Measurements from ENCODE around the gene FAP. TPM values are rescaled to one million over a fixed set of nuclear protein-coding genes. Genes with fewer than 3 reads are reported as not detected.

Gene FAP
- total and polyA plus RNA-seq, 2 experiments from 2014 or later = 200 to 269 TPM

- in situ Hi-C loops (cut with MboI) = no loop called here
- Histone ChIP-seq H3K27me3 (replicated peaks; ENCODE audit: insufficient read depth) (no peaks in the 10 kb centered on the region), H3K9me3 (ENCODE audit: low read depth) (no peaks in the 10 kb centered on the region), H3K4me3 (no peak overlapping the region), H3K27ac (peak overlapping the region; percentile 7; the same call in 1 of the 2 replicates), H3K9ac (no peak overlapping the region), H3K36me3 (ENCODE audit: low read depth) (peaks cover 77% of the 10 kb centered on the region), H3K4me1 (ENCODE audit: insufficient read depth) (peaks cover 21% of the 10 kb centered on the region), H3K4me2 (ENCODE audit: unreplicated experiment) (no peak overlapping the region), H4K20me1 (ENCODE audit: insufficient read depth) (no peaks in the 10 kb centered on the region), H3K9me2 (ENCODE audit: insufficient read depth) (no peaks in the 10 kb centered on the region), H3F3A (ENCODE audit: insufficient read depth) (peaks cover 75% of the 10 kb centered on the region), H3K79me2 (ENCODE audit: insufficient read depth) (no peaks in the 10 kb centered on the region), H2AFZ (no peak overlapping the region)
- no peak for TF ChIP-seq EZH2 (IDR thresholded peaks at IDR 0.05; ENCODE audit: insufficient read depth, poor library complexity, severe bottlenecking)
- no peak for TF ChIP-seq EZH2phosphoT487 (IDR thresholded peaks at IDR 0.05; ENCODE audit: insufficient read depth, low read depth)
- WGBS, 2 experiments (ENCODE audit: low coverage in 1 of 2, low lambda C conversion rate in 2 of 2, missing lambda C conversion rate in 2 of 2) = 98 to 100% methylated on average over 1 of the region's 1 CpG
- DNase-seq = no peak
Measured at GRCh38 chr2:162199913-162200312, 43.3 kb downstream of the FAP start.

DNA sequence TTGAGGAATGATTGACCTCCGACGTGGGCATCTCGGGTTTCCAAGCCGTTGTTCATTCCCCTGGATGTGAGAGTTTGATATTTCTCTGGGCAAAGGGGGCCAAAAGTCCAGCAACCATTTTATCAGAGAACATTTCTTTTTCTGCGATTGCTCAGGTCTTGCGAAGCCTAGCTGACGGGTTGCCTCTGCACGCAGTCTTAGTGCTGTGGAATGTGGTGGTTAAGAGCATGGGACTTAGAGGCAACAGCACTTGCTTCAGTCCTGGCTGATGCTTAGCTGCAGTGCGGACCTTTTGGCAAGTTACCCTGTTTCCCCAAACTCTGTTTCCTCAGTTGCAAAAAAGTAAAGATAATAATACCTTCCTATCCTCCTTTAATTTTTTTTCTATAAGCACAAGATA lies 45.0 kb downstream of the FAP start:
- Histone ChIP-seq H3K27ac (peak overlapping the region; percentile 75; the same call in 1 of the 2 replicates), H3K9me3 (ENCODE audit: low read depth) (no peaks in the 10 kb centered on the region), H3K79me2 (ENCODE audit: insufficient read depth) (no peaks in the 10 kb centered on the region), H4K20me1 (ENCODE audit: insufficient read depth) (no peaks in the 10 kb centered on the region), H3K9me2 (ENCODE audit: insufficient read depth) (no peaks in the 10 kb centered on the region), H3K4me2 (ENCODE audit: unreplicated experiment) (no peak overlapping the region), H3K9ac (no peak overlapping the region), H3K27me3 (replicated peaks; ENCODE audit: insufficient read depth) (no peaks in the 10 kb centered on the region), H2AFZ (no peak overlapping the region), H3K4me3 (no peak overlapping the region), H3F3A (ENCODE audit: insufficient read depth) (peaks cover 72% of the 10 kb centered on the region), H3K4me1 (ENCODE audit: insufficient read depth) (peaks cover 21% of the 10 kb centered on the region), H3K36me3 (ENCODE audit: low read depth) (peaks cover 79% of the 10 kb centered on the region)
- DNase-seq = no peak
- TF ChIP-seq EZH2phosphoT487 (IDR thresholded peaks at IDR 0.05; ENCODE audit: insufficient read depth, low read depth) = no peak
- no peak for TF ChIP-seq EZH2 (IDR thresholded peaks at IDR 0.05; ENCODE audit: insufficient read depth, poor library complexity, severe bottlenecking)
- 97% methylated on average over 9 of the region's 9 CpGs for WGBS, 2 experiments (ENCODE audit: low coverage in 1 of 2, low lambda C conversion rate in 2 of 2, missing lambda C conversion rate in 2 of 2)
- in situ Hi-C loops (cut with MboI) = no loop called here

DNA sequence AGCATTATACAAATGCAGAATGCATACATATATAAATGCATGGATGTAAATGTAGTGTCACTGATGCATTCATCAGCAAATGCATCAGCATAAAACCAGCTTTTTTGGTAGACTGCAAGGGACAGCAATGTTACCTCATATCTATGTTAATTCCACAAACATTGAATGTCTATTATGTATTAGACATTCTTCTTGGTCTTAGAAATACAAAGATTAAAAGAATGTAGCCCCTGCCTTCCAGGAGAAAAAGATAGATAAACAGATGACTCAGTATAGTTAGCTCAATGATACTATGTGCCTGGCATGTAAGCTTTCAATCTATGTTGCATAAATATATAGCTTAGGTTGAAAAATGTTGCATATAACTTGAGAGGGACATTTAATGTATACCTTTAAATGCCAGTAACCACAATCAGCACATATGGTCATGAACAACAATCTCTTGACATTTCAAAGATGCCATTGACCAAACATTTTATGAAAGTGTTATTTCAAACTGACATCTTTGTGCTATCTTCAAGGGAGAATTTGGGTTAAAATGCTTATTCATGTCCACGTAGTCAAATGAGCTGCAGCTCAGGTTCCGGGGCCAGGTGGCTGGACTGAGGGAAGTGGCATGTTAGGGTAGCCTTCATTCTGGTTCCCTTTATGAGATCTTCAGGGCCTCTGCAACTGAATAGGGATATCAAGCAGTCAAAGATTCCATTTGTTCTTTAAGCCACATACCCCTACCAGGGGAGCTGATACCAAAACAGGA lies 46.0 kb downstream of the FAP start:
- H3K9ac ChIP-seq = peak overlapping the region; percentile 41
- peaks cover 21% of the 10 kb centered on the region for H3K4me1 ChIP-seq (ENCODE audit: insufficient read depth)
- 97 to 100% methylated on average over 2 of the region's 2 CpGs for WGBS, 2 experiments (ENCODE audit: low coverage in 1 of 2, low lambda C conversion rate in 2 of 2, missing lambda C conversion rate in 2 of 2)
- H4K20me1 ChIP-seq (ENCODE audit: insufficient read depth) = no peaks in the 10 kb centered on the region
- no peak overlapping the region for H3K4me3 ChIP-seq
- peaks cover 62% of the 10 kb centered on the region for H3F3A ChIP-seq (ENCODE audit: insufficient read depth)
- H2AFZ ChIP-seq = no peak overlapping the region
- H3K79me2 ChIP-seq (ENCODE audit: insufficient read depth) = no peaks in the 10 kb centered on the region
- peaks cover 78% of the 10 kb centered on the region for H3K36me3 ChIP-seq (ENCODE audit: low read depth)
- H3K27me3 ChIP-seq (replicated peaks; ENCODE audit: insufficient read depth) = no peaks in the 10 kb centered on the region
- in situ Hi-C loops (cut with MboI) = no loop called here
- H3K27ac ChIP-seq = peak overlapping the region; percentile 75
- H3K4me2 ChIP-seq (ENCODE audit: unreplicated experiment) = peak overlapping the region; percentile 45
- H3K9me2 ChIP-seq (ENCODE audit: insufficient read depth) = no peaks in the 10 kb centered on the region
- TF ChIP-seq EZH2 (IDR thresholded peaks at IDR 0.05; ENCODE audit: insufficient read depth, poor library complexity, severe bottlenecking) (no peak), EZH2phosphoT487 (IDR thresholded peaks at IDR 0.05; ENCODE audit: insufficient read depth, low read depth) (no peak)
- no peaks in the 10 kb centered on the region for H3K9me3 ChIP-seq (ENCODE audit: low read depth)
- peak; percentile 65 for DNase-seq

DNA sequence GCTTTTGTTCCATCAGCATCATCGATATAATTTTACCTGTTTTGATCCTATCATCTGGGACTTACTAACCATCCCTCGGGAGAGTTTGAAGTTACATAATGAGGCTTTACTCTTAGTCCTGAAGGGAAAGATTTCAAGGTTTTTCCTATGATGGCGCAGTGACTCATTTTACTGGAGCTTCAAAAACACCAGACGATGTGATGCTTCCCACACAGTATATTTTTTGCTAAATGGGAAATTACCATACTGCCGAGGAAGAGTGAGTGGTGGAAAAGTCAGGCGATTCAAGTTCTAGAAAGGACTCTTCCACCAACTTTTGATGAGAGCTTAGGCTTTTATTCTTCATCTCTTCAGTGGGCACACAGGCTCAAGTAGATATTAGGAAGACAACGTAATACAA lies 46.6 kb downstream of the FAP start:
- Histone ChIP-seq H3K9me3 (ENCODE audit: low read depth) (no peaks in the 10 kb centered on the region), H4K20me1 (ENCODE audit: insufficient read depth) (no peaks in the 10 kb centered on the region), H3K36me3 (ENCODE audit: low read depth) (peaks cover 73% of the 10 kb centered on the region), H3K27ac (peak overlapping the region; percentile 75), H3K79me2 (ENCODE audit: insufficient read depth) (no peaks in the 10 kb centered on the region), H3K4me2 (ENCODE audit: unreplicated experiment) (peak overlapping the region; percentile 45), H3K9me2 (ENCODE audit: insufficient read depth) (no peaks in the 10 kb centered on the region), H3F3A (ENCODE audit: insufficient read depth) (peaks cover 58% of the 10 kb centered on the region), H3K4me1 (ENCODE audit: insufficient read depth) (peaks cover 21% of the 10 kb centered on the region), H3K27me3 (replicated peaks; ENCODE audit: insufficient read depth) (no peaks in the 10 kb centered on the region), H3K4me3 (no peak overlapping the region), H3K9ac (peak overlapping the region; percentile 41), H2AFZ (no peak overlapping the region)
- in situ Hi-C loops (cut with MboI) = no loop called here
- 45 to 47% methylated on average over 7 of the region's 7 CpGs for WGBS, 2 experiments (ENCODE audit: low coverage in 1 of 2, low lambda C conversion rate in 2 of 2, missing lambda C conversion rate in 2 of 2)
- peak; percentile 90 for DNase-seq
- TF ChIP-seq EZH2phosphoT487 (IDR thresholded peaks at IDR 0.05; ENCODE audit: insufficient read depth, low read depth) (no peak), EZH2 (IDR thresholded peaks at IDR 0.05; ENCODE audit: insufficient read depth, poor library complexity, severe bottlenecking) (no peak)

Data from GM23248 (cell line).